GM23248 (cell line): ENCODE data around the gene PML. TPM values are rescaled to one million over a fixed set of nuclear protein-coding genes. Genes with fewer than 3 reads are reported as not detected.

Experiments used
- DNase-seq: peaks from one replicate; pipeline ENCODE4 v3.0.0-alpha.2; 2015
- H2AFZ ChIP-seq: fragments of 200-600 bp; sonication (generic); 2 replicates; pipeline ENCODE4 v1.6.1; 2016; ENCODE audit warnings: antibody characterized with exemption
- H3F3A ChIP-seq: fragments of 200-600 bp; sonication (generic); 2 replicates; pipeline ENCODE4 v1.6.1; 2016; ENCODE audit warnings: mild to moderate bottlenecking, antibody characterized with exemption, mixed run types; ENCODE audit not compliant: insufficient read depth
- H3K27ac ChIP-seq: fragments of 200-600 bp; sonication (generic); 2 replicates; pipeline ENCODE4 v1.5.1; 2016; ENCODE audit warnings: mild to moderate bottlenecking
- H3K27me3 ChIP-seq: fragments of 200-600 bp; sonication (generic); replicated peaks from 2 replicates; pipeline ENCODE4 v1.6.1; 2016; ENCODE audit warnings: mild to moderate bottlenecking; ENCODE audit not compliant: insufficient read depth
- H3K36me3 ChIP-seq: fragments of 200-600 bp; sonication (generic); 2 replicates; pipeline ENCODE4 v1.6.1; 2016; ENCODE audit warnings: low read depth, mild to moderate bottlenecking
- H3K4me1 ChIP-seq: fragments of 200-600 bp; sonication (generic); 2 replicates; pipeline ENCODE4 v1.6.1; 2016; ENCODE audit warnings: mild to moderate bottlenecking; ENCODE audit not compliant: insufficient read depth
- H3K4me2 ChIP-seq: fragments of 200-600 bp; sonication (generic); one replicate; pipeline ENCODE4 v1.6.1; 2016; ENCODE audit warnings: mild to moderate bottlenecking; ENCODE audit not compliant: unreplicated experiment
- H3K4me3 ChIP-seq: fragments of 200-600 bp; sonication (generic); 2 replicates; pipeline ENCODE4 v1.5.1; 2016; ENCODE audit warnings: mild to moderate bottlenecking
- H3K79me2 ChIP-seq: fragments of 200-600 bp; sonication (generic); 2 replicates; pipeline ENCODE4 v1.6.1; 2016; ENCODE audit warnings: mild to moderate bottlenecking; ENCODE audit not compliant: insufficient read depth
- H3K9ac ChIP-seq: fragments of 200-600 bp; sonication (generic); 2 replicates; pipeline ENCODE4 v1.6.1; 2016; ENCODE audit warnings: mild to moderate bottlenecking
- H3K9me2 ChIP-seq: fragments of 200-600 bp; sonication (generic); 2 replicates; pipeline ENCODE4 v1.6.1; 2016; ENCODE audit warnings: mixed run types, mild to moderate bottlenecking, moderate library complexity; ENCODE audit not compliant: insufficient read depth
- H3K9me3 ChIP-seq: fragments of 200-600 bp; sonication (generic); one replicate; pipeline ENCODE4 v1.6.1; 2017; ENCODE audit warnings: low read depth
- H4K20me1 ChIP-seq: fragments of 200-600 bp; sonication (generic); 2 replicates; pipeline ENCODE4 v1.6.0; 2016; ENCODE audit not compliant: insufficient read depth
- EZH2 ChIP-seq: fragments of 200-600 bp; sonication (generic); IDR thresholded peaks from 2 replicates; pipeline ENCODE4 v1.6.1; 2018; ENCODE audit warnings: antibody characterized with exemption, mild to moderate bottlenecking; ENCODE audit not compliant: insufficient read depth, poor library complexity, severe bottlenecking
- EZH2phosphoT487 ChIP-seq: fragments of 200-600 bp; sonication (generic); IDR thresholded peaks from 2 replicates; pipeline ENCODE4 v1.6.1; 2018; ENCODE audit warnings: antibody characterized with exemption, moderate library complexity, mild to moderate bottlenecking, low read depth; ENCODE audit not compliant: insufficient read depth
- WGBS, 2 experiments: methylation state at CpG; one replicate each; pipeline ENCODE4 v1.1.6; 2015 to 2017; ENCODE audit warnings: low lambda C conversion rate in 2 of 2, low coverage in 1 of 2; ENCODE audit errors: missing lambda C conversion rate in 2 of 2; 5-methylcytosine and 5-hydroxymethylcytosine counted together
- in situ Hi-C: fragments of 300-500 bp; cut with MboI; formaldehyde crosslinking; loops from 2 replicates; pipeline ENCODE4 v1.15.0; 2020
- polyA plus RNA-seq: library from polyadenylated mRNA; unstranded; fragments of >200 nt; fragmentation: Nextera tagmentation; extraction: Ambion mirVana; gene quantifications from 2 replicates; pipeline ENCODE4 v1.2.1, GENCODE V29; 2016
- total RNA-seq: library from RNA; depleted of rRNA; stranded (reverse); fragments of >200 nt; shearing (Covaris generic); gene quantifications from 2 replicates; pipeline ENCODE4 v1.2.3, GENCODE V29; 2014

Gene PML
- total and polyA plus RNA-seq, 2 experiments from 2014 or later, result 52.9 to 74.7 TPM

DNA sequence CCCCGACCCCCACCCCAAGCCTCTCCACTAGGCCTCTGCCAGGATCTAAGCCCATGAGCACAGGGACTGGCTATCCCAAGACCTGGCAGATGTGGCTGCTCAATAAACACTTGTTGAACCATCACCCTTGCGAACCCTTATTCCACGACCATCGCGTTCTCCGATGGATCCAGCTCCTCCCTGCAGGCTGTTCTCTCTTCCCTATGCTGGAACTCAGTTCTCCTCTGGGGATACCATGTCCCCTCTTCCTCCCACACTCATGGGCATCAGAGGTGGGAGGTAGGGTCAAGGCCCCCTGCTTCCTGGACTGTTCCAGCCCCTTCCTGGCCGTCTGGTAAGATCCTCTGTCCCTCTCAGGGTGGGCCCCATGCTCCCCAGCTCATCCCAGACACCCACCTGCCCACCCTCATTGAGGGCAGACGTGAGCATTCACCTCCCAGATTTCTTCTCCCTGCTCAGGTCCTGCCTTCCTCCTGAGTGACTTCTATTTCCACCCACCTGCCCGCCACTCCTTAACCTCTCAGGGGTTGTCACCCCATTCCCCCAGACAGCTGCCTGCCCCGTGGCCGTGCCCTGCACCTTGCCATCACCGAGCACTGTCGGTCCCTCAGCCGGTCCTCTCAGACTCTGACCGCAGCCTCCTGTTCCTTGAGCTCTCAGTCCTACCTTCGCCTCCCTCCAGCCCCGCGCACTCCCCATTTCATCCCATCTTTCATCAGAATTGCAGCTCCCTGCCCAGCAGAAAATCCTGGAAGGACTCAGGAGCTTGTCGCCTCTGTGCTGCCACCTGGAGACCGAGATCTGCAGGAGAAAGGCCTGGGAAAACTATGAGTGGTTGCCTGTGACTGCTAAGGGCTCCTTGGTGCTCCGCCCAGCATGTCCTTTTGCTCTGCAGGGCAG lies 42.0 kb downstream of the PML start:
- Histone ChIP-seq H3F3A (peaks cover 39% of the 10 kb centered on the region), H3K27ac (no peak overlapping the region), H3K4me3 (no peak overlapping the region), H3K9me3 (no peaks in the 10 kb centered on the region), H4K20me1 (no peaks in the 10 kb centered on the region), H3K79me2 (peaks cover 9% of the 10 kb centered on the region), H3K9me2 (no peaks in the 10 kb centered on the region), H3K27me3 (no peaks in the 10 kb centered on the region), H3K4me1 (peaks cover 31% of the 10 kb centered on the region), H3K9ac (no peak overlapping the region), H2AFZ (no peak overlapping the region), H3K4me2 (no peak overlapping the region), H3K36me3 (peaks cover 28% of the 10 kb centered on the region; the same call in 1 of the 2 replicates)
- 72 to 74% methylated on average over 20 to 21 of the region's 21 CpGs for WGBS, 2 experiments
- TF ChIP-seq EZH2, result no peak
- TF ChIP-seq EZH2phosphoT487, result no peak
- peak; percentile 79 for DNase-seq
- in situ Hi-C loops, result no loop called here

DNA sequence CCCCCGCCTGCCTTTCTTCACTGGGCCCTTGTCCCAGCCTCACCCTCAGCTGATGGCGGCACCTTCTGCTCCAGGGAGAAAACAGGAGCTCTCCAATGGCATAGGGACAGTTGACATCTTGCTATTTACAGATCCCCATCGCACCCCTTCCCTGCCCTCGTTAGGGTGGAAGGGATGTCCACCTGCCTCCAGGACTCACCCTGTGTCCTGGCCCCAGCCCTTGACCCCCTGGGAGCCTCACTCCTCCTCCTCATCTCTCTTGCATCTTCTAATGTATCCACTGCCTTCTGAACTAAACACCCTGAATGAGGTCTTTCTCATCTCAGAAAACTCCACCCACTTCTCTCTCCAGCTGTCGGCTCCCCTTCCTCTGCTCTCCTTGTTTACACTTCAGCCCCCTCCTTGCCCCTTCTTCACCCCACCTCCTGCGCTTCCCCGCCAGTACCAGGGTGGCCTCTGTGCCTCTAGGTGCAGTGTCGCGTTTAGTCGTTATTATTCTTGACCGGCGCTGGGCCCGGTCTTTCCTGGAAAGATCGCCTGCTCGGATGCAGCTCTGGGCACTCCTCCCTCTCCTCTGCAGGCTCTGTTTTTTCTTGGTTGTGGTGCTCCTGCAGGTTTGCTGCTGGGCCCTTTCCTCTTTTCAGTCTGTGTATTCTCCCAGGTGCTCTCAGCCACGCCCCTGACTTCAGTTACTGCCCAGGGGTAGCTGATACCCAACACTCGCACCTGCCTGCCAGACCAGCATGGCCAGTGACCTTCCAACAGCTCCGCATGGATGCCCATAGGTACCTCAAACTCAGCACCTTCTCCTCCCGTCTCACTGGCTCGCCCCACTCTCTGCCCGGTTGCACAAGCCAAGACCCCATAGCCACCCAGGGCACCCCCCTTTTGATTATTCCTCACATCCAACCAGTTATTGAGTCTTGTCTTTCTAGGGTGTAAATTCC lies 42.9 kb downstream of the PML start:
- Histone ChIP-seq H3K9me3 (no peaks in the 10 kb centered on the region), H3F3A (peaks cover 39% of the 10 kb centered on the region), H3K36me3 (peaks cover 27% of the 10 kb centered on the region; the same call in 1 of the 2 replicates), H3K79me2 (no peaks in the 10 kb centered on the region), H3K4me1 (peaks cover 36% of the 10 kb centered on the region), H3K4me2 (no peak overlapping the region), H3K4me3 (no peak overlapping the region), H3K27ac (no peak overlapping the region), H3K27me3 (no peaks in the 10 kb centered on the region), H3K9me2 (no peaks in the 10 kb centered on the region), H2AFZ (no peak overlapping the region), H4K20me1 (no peaks in the 10 kb centered on the region), H3K9ac (no peak overlapping the region)
- in situ Hi-C loops, result no loop called here
- WGBS, 2 experiments, result 84 to 87% methylated on average over 20 to 21 of the region's 21 CpGs
- no peak for DNase-seq
- no peak for TF ChIP-seq EZH2phosphoT487
- no peak for TF ChIP-seq EZH2

DNA sequence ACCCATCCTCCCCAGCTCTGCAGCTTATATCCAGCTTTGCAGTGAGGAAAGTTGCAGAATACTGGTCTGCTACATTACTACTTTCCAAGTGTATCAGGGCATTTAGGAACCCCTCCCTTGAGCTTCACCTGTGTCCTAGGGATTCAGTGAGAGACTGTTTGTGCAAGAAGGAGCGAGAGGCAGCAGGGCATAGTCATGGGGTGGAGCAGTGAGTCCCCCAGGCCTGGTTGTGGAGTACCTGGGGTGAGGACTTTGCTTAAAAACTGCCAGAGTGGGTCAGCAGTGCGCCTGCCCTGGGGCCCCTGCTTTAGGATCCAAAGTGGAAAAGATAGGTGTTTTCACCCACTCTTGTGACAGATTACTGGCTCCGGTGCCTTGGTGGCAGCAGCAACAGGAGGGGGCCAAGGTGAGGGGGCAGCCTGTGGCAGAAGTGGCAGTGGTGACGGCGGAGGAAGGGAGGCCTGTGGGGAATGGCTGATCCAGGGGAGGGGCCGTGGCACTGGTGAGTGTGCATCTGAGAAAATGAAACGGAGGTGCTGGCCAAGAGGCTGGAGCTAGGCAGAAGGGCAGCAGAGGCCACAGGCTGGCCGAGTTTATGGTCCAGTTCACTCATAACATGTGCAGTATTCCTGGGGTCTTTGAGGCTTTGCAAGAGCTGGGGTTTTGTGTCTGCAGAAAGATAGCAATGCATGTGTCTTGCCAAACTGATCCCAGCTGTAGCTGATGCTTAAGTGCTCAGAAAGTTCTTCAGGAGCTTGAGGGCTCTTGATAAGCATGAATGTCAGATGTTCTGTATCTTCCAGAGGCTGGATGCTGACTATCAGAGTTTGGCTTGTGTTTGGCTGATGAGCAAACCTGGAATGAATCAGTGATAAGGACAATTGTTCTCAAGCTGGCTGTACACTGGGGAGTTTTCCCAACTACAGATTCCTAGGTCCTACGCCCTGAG lies 44.5 kb downstream of the PML start:
- Histone ChIP-seq H3K4me3 (no peak overlapping the region), H3F3A (peaks cover 39% of the 10 kb centered on the region), H3K27ac (peak overlapping the region; percentile 89), H3K9me2 (no peaks in the 10 kb centered on the region), H3K4me1 (peaks cover 36% of the 10 kb centered on the region), H3K79me2 (no peaks in the 10 kb centered on the region), H4K20me1 (no peaks in the 10 kb centered on the region), H3K27me3 (no peaks in the 10 kb centered on the region), H2AFZ (no peak overlapping the region), H3K36me3 (peaks cover 24% of the 10 kb centered on the region; the same call in 1 of the 2 replicates), H3K4me2 (peak overlapping the region; percentile 27), H3K9ac (peak overlapping the region; percentile 56), H3K9me3 (no peaks in the 10 kb centered on the region)
- DNase-seq, result peak; percentile 57
- 37 to 38% methylated on average over 9 of the region's 9 CpGs for WGBS, 2 experiments
- TF ChIP-seq EZH2phosphoT487 (no peak), EZH2 (no peak)
- in situ Hi-C loops, result no loop called here

DNA sequence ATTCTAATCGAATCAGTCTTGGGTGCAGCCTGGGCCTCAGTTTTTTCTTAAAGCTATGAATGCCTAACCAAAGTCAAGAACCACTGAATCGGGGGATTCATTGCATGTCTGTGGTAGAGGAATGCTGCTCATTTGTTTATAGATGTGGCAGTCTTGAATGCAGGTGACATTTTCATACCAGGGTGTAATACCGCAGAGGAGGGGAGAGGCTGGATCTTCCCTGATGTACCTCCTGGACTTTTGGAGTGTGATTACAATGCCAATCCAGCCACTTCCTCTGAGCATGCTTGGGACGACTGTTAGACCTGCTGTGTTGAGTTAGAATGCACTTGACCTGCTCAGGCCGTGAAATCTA lies 45.1 kb downstream of the PML start:
- peaks cover 39% of the 10 kb centered on the region for H3F3A ChIP-seq
- H3K4me2 ChIP-seq, result peak overlapping the region; percentile 63
- H3K9ac ChIP-seq, result peak overlapping the region; percentile 56
- H3K79me2 ChIP-seq, result no peaks in the 10 kb centered on the region
- no peak for DNase-seq
- in situ Hi-C loops, result no loop called here
- H3K27me3 ChIP-seq, result no peaks in the 10 kb centered on the region
- H3K27ac ChIP-seq, result peak overlapping the region; percentile 89
- H3K9me2 ChIP-seq, result no peaks in the 10 kb centered on the region
- H3K4me1 ChIP-seq, result peaks cover 36% of the 10 kb centered on the region
- H2AFZ ChIP-seq, result no peak overlapping the region
- H4K20me1 ChIP-seq, result no peaks in the 10 kb centered on the region
- 57 to 60% methylated on average over 5 of the region's 5 CpGs for WGBS, 2 experiments
- peaks cover 17% of the 10 kb centered on the region; the same call in 1 of the 2 replicates for H3K36me3 ChIP-seq
- no peak for TF ChIP-seq EZH2
- no peak for TF ChIP-seq EZH2phosphoT487
- no peak overlapping the region for H3K4me3 ChIP-seq
- H3K9me3 ChIP-seq, result no peaks in the 10 kb centered on the region
